Activated naive CD8-positive, alpha-beta T cell treated with anti-CD3 and anti-CD28 coated beads, Interleukin-2, amount 10 ng/mL, durations not matched to agents 7 days and 5 days (primary cell): ENCODE data around the gene CREM. TPM values are rescaled to one million over a fixed set of nuclear protein-coding genes. Genes with fewer than 3 reads are reported as not detected.
"Not testable (repeated sequence)": the region's sequence is repeated elsewhere in the genome, so short reads cannot be mapped to it uniquely, and the experiment has no call there.

ENCODE experiments used
- ATAC-seq: fragments of 150-1000 bp; cut with Tn5 transposase; one replicate; pipeline ENCODE4 v1.10.0; 2021; ENCODE audit warnings: low read depth, moderate library complexity
- POLR2A ChIA-PET: fragments of 350-600 bp; sonication (Branson Sonifier 250); formaldehyde crosslinking; loops from one replicate; lab custom pipeline; 2021; ENCODE audit warnings: antibody characterized with exemption; lab: Charles Lee
- DNase-seq: peaks from one replicate; pipeline ENCODE4 v3.0.0; 2021
- H3K27ac Mint-ChIP-seq: one replicate; pipeline ENCODE4 v1.8.0; 2022; ENCODE audit warnings: mild to moderate bottlenecking, mixed read lengths
- H3K27me3 Mint-ChIP-seq: one replicate; pipeline ENCODE4 v1.8.0; 2022; ENCODE audit warnings: mild to moderate bottlenecking, moderate library complexity, mixed read lengths
- H3K36me3 Mint-ChIP-seq: one replicate; pipeline ENCODE4 v1.8.0; 2021; ENCODE audit warnings: mild to moderate bottlenecking, mixed read lengths
- H3K4me1 Mint-ChIP-seq: one replicate; pipeline ENCODE4 v1.8.0; 2021; ENCODE audit warnings: mixed read lengths
- H3K4me3 Mint-ChIP-seq: one replicate; pipeline ENCODE4 v1.8.0; 2022; ENCODE audit warnings: mild to moderate bottlenecking, moderate library complexity, mixed read lengths
- H3K9me3 Mint-ChIP-seq: one replicate; pipeline ENCODE4 v1.8.0; 2021; ENCODE audit warnings: mixed read lengths
- total RNA-seq, 2 experiments: library from RNA; stranded (reverse); gene quantifications; one replicate each; pipeline ENCODE4 v1.2.3, GENCODE V29; 2021

CREM gene
- 10 to 100 TPM; 78.6 to 86.5 TPM for total RNA-seq

GRCh38 chr10:35126530-35127288 lies at the start of gene CREM:
CREM (plus strand) TSS chr10:35126846; CDS start chr10:35137836, 10,990 bp downstream.
- peaks cover 11% of the 10 kb centered on the region for H3K36me3 Mint-ChIP-seq
- peak within 1 kb of the TSS; percentile 99 for H3K27ac Mint-ChIP-seq
- ATAC-seq (peak; percentile 84), DNase-seq (peak; percentile 99)
- H3K4me1 Mint-ChIP-seq: peaks cover 45% of the 10 kb centered on the region
- H3K27me3 Mint-ChIP-seq: no peaks in the 10 kb centered on the region
- POLR2A ChIA-PET: interaction anchor here (0.9 to 9.3 kb wide), 18 partner anchors 9 to 224 kb away, joined by 3 to 201 read pairs (median 7); partner anchors contain the start of gene CUL2
- H3K9me3 Mint-ChIP-seq: no peaks in the 10 kb centered on the region
- H3K4me3 Mint-ChIP-seq: peak within 1 kb of the TSS; percentile 91

- H3K36me3 Mint-ChIP-seq: peaks cover 40% of the 10 kb centered on the region
- no peak for DNase-seq
- H3K27me3 Mint-ChIP-seq: no peaks in the 10 kb centered on the region
- no peak overlapping the region for H3K4me3 Mint-ChIP-seq
- POLR2A ChIA-PET: no interaction called here
- peaks cover 6% of the 10 kb centered on the region for H3K4me1 Mint-ChIP-seq
- H3K9me3 Mint-ChIP-seq: peaks cover 1% of the 10 kb centered on the region
- ATAC-seq: no peak
- no peak overlapping the region for H3K27ac Mint-ChIP-seq
Observed at GRCh38 chr10:35079265-35079664, 47.4 kb upstream of the CREM start.

GRCh38 chr10:35079763-35080162 lies 46.9 kb upstream of the CREM start:
- POLR2A ChIA-PET: no interaction called here
- H3K4me1 Mint-ChIP-seq: peaks cover 7% of the 10 kb centered on the region
- H3K36me3 Mint-ChIP-seq: peaks cover 41% of the 10 kb centered on the region
- no peaks in the 10 kb centered on the region for H3K27me3 Mint-ChIP-seq
- H3K9me3 Mint-ChIP-seq: peaks cover 1% of the 10 kb centered on the region
- H3K27ac Mint-ChIP-seq: no peak overlapping the region
- no peak for DNase-seq
- H3K4me3 Mint-ChIP-seq: no peak overlapping the region
- no peak for ATAC-seq

GRCh38 chr10:35080261-35080660 lies 46.4 kb upstream of the CREM start:
- H3K9me3 Mint-ChIP-seq, ATAC-seq, H3K4me3 Mint-ChIP-seq, POLR2A ChIA-PET, H3K27ac Mint-ChIP-seq, H3K4me1 Mint-ChIP-seq, H3K27me3 Mint-ChIP-seq, DNase-seq: not testable (repeated sequence)
- H3K36me3 Mint-ChIP-seq: peaks cover 41% of the 10 kb centered on the region

GRCh38 chr10:35083242-35083641 lies 43.4 kb upstream of the CREM start:
- Mint-ChIP-seq H3K4me3 (no peak overlapping the region), H3K4me1 (peaks cover 22% of the 10 kb centered on the region), H3K27me3 (no peaks in the 10 kb centered on the region), H3K9me3 (peaks cover 1% of the 10 kb centered on the region), H3K36me3 (peaks cover 52% of the 10 kb centered on the region), H3K27ac (no peak overlapping the region)
- POLR2A ChIA-PET: no interaction called here
- DNase-seq (no peak), ATAC-seq (no peak)

- peak overlapping the region; percentile 94 for H3K4me3 Mint-ChIP-seq
- H3K27me3 Mint-ChIP-seq: peaks cover 4% of the 10 kb centered on the region
- POLR2A ChIA-PET: interaction anchor here (0.5 to 1.4 kb wide), 4 partner anchors 30 to 127 kb away, joined by 3 to 5 read pairs (median 4); no protein-coding TSS in a partner anchor
- peak; percentile 40 for ATAC-seq
- DNase-seq: no peak
- H3K9me3 Mint-ChIP-seq: no peaks in the 10 kb centered on the region
- H3K36me3 Mint-ChIP-seq: peaks cover 17% of the 10 kb centered on the region
- H3K27ac Mint-ChIP-seq: peak overlapping the region; percentile 90
- H3K4me1 Mint-ChIP-seq: peaks cover 36% of the 10 kb centered on the region
Observed at GRCh38 chr10:35089611-35090161, 37.0 kb upstream of the CREM start.

- ATAC-seq: peak; percentile 97
- H3K36me3 Mint-ChIP-seq: peaks cover 17% of the 10 kb centered on the region
- no peaks in the 10 kb centered on the region for H3K9me3 Mint-ChIP-seq
- POLR2A ChIA-PET: interaction anchor here (0.5 to 1.6 kb wide), 6 partner anchors 36 to 362 kb away, joined by 3 to 10 read pairs (median 4); partner anchors contain the start of gene CREM
- peak within 1 kb of the TSS; percentile 97 for H3K27ac Mint-ChIP-seq
- peak; percentile 93 for DNase-seq
- H3K4me1 Mint-ChIP-seq: peaks cover 36% of the 10 kb centered on the region
- H3K4me3 Mint-ChIP-seq: peak within 1 kb of the TSS; percentile 94
- peaks cover 4% of the 10 kb centered on the region for H3K27me3 Mint-ChIP-seq
Observed at GRCh38 chr10:35090162-35090954, 36.3 kb upstream of the CREM start, which contains the start of gene CUL2. CUL2 (minus strand) TSS chr10:35090341; CDS start chr10:35071317, 19,024 bp downstream.

GRCh38 chr10:35091994-35092790 lies 34.5 kb upstream of the CREM start:
- Mint-ChIP-seq H3K4me3 (no peak overlapping the region), H3K36me3 (peaks cover 11% of the 10 kb centered on the region), H3K9me3 (no peaks in the 10 kb centered on the region), H3K27me3 (peaks cover 15% of the 10 kb centered on the region), H3K4me1 (peaks cover 31% of the 10 kb centered on the region), H3K27ac (no peak overlapping the region)
- POLR2A ChIA-PET: no interaction called here
- ATAC-seq (no peak), DNase-seq (no peak)

- H3K27me3 Mint-ChIP-seq: peaks cover 15% of the 10 kb centered on the region
- no peaks in the 10 kb centered on the region for H3K9me3 Mint-ChIP-seq
- ATAC-seq (no peak), DNase-seq (no peak)
- POLR2A ChIA-PET: no interaction called here
- H3K4me3 Mint-ChIP-seq: no peak overlapping the region
- peaks cover 6% of the 10 kb centered on the region for H3K36me3 Mint-ChIP-seq
- H3K4me1 Mint-ChIP-seq: peaks cover 24% of the 10 kb centered on the region
- H3K27ac Mint-ChIP-seq: no peak overlapping the region
Observed at GRCh38 chr10:35092851-35093250, 33.8 kb upstream of the CREM start.

GRCh38 chr10:35096312-35096711 lies 30.3 kb upstream of the CREM start:
- ATAC-seq: no peak
- no peak overlapping the region for H3K27ac Mint-ChIP-seq
- H3K4me3 Mint-ChIP-seq: no peak overlapping the region
- H3K27me3 Mint-ChIP-seq: peaks cover 25% of the 10 kb centered on the region
- no peaks in the 10 kb centered on the region for H3K36me3 Mint-ChIP-seq
- no peak for DNase-seq
- H3K4me1 Mint-ChIP-seq: peaks cover 2% of the 10 kb centered on the region
- POLR2A ChIA-PET: no interaction called here
- H3K9me3 Mint-ChIP-seq: no peaks in the 10 kb centered on the region

GRCh38 chr10:35097510-35097909 lies 29.1 kb upstream of the CREM start:
- Mint-ChIP-seq H3K4me3 (no peak overlapping the region), H3K27me3 (peaks cover 25% of the 10 kb centered on the region), H3K36me3 (no peaks in the 10 kb centered on the region), H3K9me3 (no peaks in the 10 kb centered on the region), H3K27ac (no peak overlapping the region), H3K4me1 (no peaks in the 10 kb centered on the region)
- POLR2A ChIA-PET: no interaction called here
- DNase-seq (no peak), ATAC-seq (no peak)

GRCh38 chr10:35103882-35104281 lies 22.8 kb upstream of the CREM start:
- Mint-ChIP-seq H3K9me3 (no peaks in the 10 kb centered on the region), H3K36me3 (no peaks in the 10 kb centered on the region), H3K4me3 (no peak overlapping the region), H3K4me1 (no peaks in the 10 kb centered on the region), H3K27me3 (peaks cover 7% of the 10 kb centered on the region), H3K27ac (no peak overlapping the region)
- POLR2A ChIA-PET: no interaction called here
- DNase-seq (no peak), ATAC-seq (no peak)
